Mammary epithelial cell (primary cell): ENCODE results near the gene KTN1.

ENCODE experiments used
- EZH2 ChIP-seq: IDR thresholded peaks from 2 replicates; pipeline ENCODE4 v1.6.1; 2012; ENCODE audit warnings: low read length, inconsistent platforms, borderline replicate concordance
- TF ChIP-seq, protein P1 (sequence below), 2 donors: IDR thresholded peaks in 1 of 2; conservative IDR thresholded peaks in 1 of 2; 2 replicates each; pipeline ENCODE4 v1.5.1; 2011 to 2012; ENCODE audit warnings: inconsistent platforms in 2 of 2, low read length in 2 of 2, mild to moderate bottlenecking in 2 of 2, control low read depth in 1 of 2, low read depth in 1 of 2; ENCODE audit not compliant: insufficient read depth in 1 of 2; ENCODE audit errors: extremely low read depth in 1 of 2

DNA sequence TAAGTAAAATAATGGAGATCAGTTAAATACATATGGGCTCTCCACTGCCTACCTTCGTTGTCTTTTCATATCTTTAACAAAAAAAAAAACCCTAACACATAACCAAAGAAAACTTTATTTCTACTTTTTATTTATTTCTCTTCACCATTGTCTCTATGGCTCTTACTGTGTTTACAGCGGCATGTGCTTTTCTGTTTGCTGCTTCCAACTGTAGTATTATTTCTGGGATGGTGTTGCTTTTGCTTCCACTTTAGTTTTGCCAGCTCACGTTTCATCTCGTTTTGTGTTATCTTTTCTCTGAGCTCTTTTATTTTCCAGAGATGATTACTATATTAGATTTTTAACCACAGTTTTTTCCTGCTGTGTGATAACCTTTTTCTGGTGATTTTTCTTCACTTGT lies 46.1 kb downstream of the KTN1 start:
- TF ChIP-seq, protein P1, sequence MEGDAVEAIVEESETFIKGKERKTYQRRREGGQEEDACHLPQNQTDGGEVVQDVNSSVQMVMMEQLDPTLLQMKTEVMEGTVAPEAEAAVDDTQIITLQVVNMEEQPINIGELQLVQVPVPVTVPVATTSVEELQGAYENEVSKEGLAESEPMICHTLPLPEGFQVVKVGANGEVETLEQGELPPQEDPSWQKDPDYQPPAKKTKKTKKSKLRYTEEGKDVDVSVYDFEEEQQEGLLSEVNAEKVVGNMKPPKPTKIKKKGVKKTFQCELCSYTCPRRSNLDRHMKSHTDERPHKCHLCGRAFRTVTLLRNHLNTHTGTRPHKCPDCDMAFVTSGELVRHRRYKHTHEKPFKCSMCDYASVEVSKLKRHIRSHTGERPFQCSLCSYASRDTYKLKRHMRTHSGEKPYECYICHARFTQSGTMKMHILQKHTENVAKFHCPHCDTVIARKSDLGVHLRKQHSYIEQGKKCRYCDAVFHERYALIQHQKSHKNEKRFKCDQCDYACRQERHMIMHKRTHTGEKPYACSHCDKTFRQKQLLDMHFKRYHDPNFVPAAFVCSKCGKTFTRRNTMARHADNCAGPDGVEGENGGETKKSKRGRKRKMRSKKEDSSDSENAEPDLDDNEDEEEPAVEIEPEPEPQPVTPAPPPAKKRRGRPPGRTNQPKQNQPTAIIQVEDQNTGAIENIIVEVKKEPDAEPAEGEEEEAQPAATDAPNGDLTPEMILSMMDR (conservative IDR thresholded peaks at IDR 0.05 in 1 of 2, IDR thresholded peaks at IDR 0.05 in 1 of 2; ENCODE audit: extremely low read depth in 1 of 2, insufficient read depth in 1 of 2, low read depth in 1 of 2, low read length in 2 of 2), result no peak
- TF ChIP-seq EZH2, result no peak
